Endothelial cell of umbilical vein (primary cell): ENCODE data around the gene POLR2C.
A peak's percentile ranks its signal among the peaks of the same experiment; 100 is the strongest.

Source experiments
- EZH2 ChIP-seq: IDR thresholded peaks from 2 replicates; pipeline ENCODE4 v1.6.1; 2012; ENCODE audit warnings: borderline replicate concordance, low read depth, mild to moderate bottlenecking, moderate library complexity, low read length, inconsistent platforms; ENCODE audit not compliant: severe bottlenecking
- JUN ChIP-seq: IDR thresholded peaks from 2 replicates; pipeline ENCODE4 v1.6.1; 2011; ENCODE audit warnings: borderline replicate concordance, low read depth; ENCODE audit not compliant: insufficient read length, insufficient read depth
- MAX ChIP-seq: IDR thresholded peaks from 2 replicates; pipeline ENCODE4 v1.6.1; 2011; ENCODE audit not compliant: insufficient read depth, insufficient read length
- MYC ChIP-seq: IDR thresholded peaks from one replicate; pipeline ENCODE4 v1.6.1; 2011; ENCODE audit warnings: mild to moderate bottlenecking, low read depth, low read length
- POLR2A ChIP-seq: IDR thresholded peaks from 2 replicates; pipeline ENCODE4 v1.6.1; 2012; ENCODE audit warnings: low read depth, mild to moderate bottlenecking, control low read depth, low read length
- POLR2AphosphoS5 ChIP-seq: IDR thresholded peaks from 2 replicates; pipeline ENCODE4 v1.6.1; 2012; ENCODE audit warnings: low read depth, mild to moderate bottlenecking, control low read depth, low read length, moderate library complexity; ENCODE audit not compliant: insufficient read depth
- TF ChIP-seq, protein P1 (sequence below), 2 donors: IDR thresholded peaks; 1 replicate in 1 of 2; 2 replicates in 1 of 2; pipeline ENCODE4 v1.5.1; 2011; ENCODE audit warnings: low read length in 2 of 2, mild to moderate bottlenecking in 2 of 2, moderate library complexity in 2 of 2, control low read depth in 1 of 2, inconsistent platforms in 1 of 2, low read depth in 1 of 2; ENCODE audit not compliant: insufficient read depth in 1 of 2; ENCODE audit errors: extremely low read depth in 1 of 2

DNA sequence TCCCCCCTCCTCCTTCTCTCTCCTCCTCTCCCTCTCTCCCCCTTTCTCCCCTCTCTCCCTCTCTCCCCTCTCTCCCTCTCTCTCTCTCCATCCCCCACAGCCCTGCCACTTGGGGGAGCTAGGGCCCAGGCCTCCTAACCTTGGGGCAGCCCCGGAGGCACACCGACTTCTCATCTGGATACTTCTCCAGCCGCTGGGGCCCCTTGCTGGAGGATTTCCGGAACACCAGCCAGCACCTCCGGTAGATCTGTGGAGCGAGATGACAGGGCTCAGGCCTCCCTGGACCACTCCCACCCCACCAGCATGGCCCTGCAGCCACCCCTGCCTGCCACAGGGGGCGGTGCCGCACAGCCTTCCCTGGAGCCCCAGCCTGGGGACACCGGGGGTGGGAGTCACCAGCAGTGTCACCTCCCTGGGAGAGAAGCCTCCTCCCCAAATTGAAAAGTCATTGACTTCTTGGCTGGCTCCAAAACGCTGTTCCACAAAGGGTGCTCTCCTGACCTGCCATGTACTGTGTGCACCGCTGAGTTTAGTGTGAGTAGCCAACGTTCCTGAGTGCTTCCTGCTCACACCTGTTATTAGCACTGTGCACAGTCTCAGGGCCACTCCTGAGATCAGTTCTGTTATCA is 13.3 kb downstream of the POLR2C start:
- TF ChIP-seq, protein P1, sequence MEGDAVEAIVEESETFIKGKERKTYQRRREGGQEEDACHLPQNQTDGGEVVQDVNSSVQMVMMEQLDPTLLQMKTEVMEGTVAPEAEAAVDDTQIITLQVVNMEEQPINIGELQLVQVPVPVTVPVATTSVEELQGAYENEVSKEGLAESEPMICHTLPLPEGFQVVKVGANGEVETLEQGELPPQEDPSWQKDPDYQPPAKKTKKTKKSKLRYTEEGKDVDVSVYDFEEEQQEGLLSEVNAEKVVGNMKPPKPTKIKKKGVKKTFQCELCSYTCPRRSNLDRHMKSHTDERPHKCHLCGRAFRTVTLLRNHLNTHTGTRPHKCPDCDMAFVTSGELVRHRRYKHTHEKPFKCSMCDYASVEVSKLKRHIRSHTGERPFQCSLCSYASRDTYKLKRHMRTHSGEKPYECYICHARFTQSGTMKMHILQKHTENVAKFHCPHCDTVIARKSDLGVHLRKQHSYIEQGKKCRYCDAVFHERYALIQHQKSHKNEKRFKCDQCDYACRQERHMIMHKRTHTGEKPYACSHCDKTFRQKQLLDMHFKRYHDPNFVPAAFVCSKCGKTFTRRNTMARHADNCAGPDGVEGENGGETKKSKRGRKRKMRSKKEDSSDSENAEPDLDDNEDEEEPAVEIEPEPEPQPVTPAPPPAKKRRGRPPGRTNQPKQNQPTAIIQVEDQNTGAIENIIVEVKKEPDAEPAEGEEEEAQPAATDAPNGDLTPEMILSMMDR (IDR thresholded peaks at IDR 0.05; ENCODE audit: extremely low read depth in 1 of 2, insufficient read depth in 1 of 2, low read depth in 1 of 2, low read length in 2 of 2), result peak; percentile 79 to 84
- TF ChIP-seq MAX (no peak), POLR2A (no peak), POLR2AphosphoS5 (peak; percentile 37), MYC (no peak), JUN (no peak), EZH2 (no peak)
